NT2/D1 (cell line): ENCODE measurements around the gene FCN1.

Source experiments
- SUZ12 ChIP-seq: IDR thresholded peaks from 2 replicates; pipeline ENCODE4 v1.6.1; 2011; ENCODE audit not compliant: insufficient read length, insufficient read depth; ENCODE audit errors: extremely low read depth
- YY1 ChIP-seq: IDR thresholded peaks from 2 replicates; pipeline ENCODE4 v1.6.1; 2011; ENCODE audit not compliant: insufficient read length, insufficient read depth

DNA sequence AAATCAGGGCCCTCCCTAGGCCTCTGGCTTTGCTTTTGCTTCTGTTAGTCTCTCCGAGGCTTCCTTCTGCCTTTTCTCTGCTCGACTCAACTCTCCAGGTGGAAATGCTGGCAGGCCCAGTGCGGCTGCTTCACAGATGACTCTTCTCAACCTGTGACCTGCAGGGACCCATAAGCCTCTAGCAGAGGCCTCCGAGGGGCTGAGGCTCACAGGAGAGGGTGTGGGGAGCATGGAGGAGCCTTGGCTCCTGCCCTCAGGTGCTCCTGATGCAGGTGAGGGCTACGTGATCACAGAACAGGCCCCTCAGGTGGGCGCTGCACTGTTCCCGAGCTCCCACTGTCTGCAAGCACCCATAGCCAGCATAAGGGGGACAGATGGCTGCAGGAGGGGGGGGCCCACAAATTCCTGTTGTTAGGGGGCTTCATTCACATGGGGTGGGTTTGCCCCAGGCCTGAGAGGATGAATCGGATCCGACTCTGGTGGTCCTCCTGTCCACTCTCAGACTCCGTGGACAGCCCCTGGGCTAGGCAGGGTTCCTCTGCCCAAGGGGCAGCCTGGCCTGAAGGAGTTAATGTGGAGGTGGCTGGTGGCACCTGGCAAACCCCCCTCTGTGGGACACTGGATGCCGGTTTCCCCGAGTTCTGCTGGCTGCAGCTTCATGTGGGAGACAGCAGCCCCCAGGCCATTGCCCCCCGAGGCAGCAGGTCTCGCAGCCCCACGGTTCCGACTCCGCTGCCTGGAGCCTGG lies 48.0 kb downstream of the FCN1 start:
- TF ChIP-seq YY1 (no peak), SUZ12 (no peak)
